Measurements from ENCODE around the gene SLC28A1. TPM values are rescaled to one million over a fixed set of nuclear protein-coding genes. Genes with fewer than 3 reads are reported as not detected.
"Not testable (repeated sequence)": the region's sequence is repeated elsewhere in the genome, so short reads cannot be mapped to it uniquely, and the experiment has no call there.

SLC28A1 gene
- polyA plus RNA-seq, 3 donors: 0.02 to 0.34 TPM; not detected in 1

DNA sequence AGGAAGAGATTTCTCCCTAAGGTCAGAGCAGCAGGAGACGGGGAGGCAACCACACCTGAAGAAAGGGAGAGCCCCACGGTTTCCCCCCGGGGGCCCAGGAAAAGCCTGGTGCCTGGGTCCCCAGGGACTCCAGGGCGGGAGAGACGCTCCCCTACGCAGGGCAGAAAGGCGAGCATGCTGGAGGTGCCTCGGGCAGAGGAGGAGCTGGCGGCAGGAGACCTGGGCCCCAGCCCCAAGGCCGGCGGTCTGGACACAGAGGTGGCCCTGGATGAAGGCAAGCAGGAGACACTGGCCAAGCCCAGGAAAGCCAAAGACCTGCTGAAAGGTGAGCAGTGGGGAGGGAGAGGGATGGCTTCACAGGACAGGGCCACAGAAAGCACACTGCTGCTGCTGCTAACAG is 26.2 kb upstream of the SLC28A1 start:
- H3K27ac ChIP-seq (ENCODE audit: low read depth, low read length): no peak overlapping the region
- 90 to 96% (median 95%) methylated on average over 11 of the region's 11 CpGs for WGBS, 3 donors

DNA sequence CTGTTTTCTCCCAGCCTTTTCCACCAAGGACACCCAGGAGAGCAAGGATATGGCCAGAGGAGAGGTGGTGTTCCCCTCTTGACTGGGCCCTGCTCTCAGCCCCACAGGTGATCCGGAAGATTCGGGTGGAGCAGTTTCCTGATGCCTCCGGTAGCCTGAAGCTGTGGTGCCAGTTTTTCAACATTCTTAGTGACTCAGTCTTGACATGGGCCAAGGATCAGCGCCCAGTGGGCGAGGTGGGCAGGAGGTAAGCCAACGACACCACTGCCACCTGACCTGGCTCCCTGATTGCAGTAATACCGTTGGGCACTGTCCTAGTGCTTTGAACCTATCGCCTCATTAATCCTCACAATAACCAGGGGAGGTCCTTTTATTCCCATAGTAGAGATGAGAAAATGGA is 25.3 kb upstream of the SLC28A1 start:
- H3K27ac ChIP-seq (ENCODE audit: low read depth, low read length): no peak overlapping the region
- WGBS, 3 donors: 84 to 92% (median 87%) methylated on average over 8 of the region's 8 CpGs

DNA sequence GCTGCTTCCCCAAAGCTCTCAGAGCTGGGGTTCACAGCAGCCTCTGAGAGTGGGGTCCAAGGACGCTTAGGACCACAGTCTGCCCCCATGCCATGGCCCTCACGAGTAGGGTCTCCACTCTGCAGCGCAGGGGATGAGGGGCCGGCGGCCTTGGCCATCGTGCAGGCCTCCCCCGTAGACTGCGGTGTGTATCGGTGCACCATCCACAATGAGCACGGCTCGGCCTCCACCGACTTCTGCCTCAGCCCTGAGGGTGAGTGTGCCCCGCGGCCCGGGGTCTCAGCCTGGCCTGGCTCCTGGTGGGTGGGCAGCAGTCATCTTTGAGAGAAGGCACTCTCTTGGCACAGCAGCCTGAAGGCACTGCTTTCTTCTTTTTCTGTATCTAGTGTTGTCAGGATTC is 24.8 kb upstream of the SLC28A1 start:
- 95 to 96% (median 96%) methylated on average over 15 of the region's 15 CpGs for WGBS, 3 donors
- no peak overlapping the region for H3K27ac ChIP-seq (ENCODE audit: low read depth, low read length)

DNA sequence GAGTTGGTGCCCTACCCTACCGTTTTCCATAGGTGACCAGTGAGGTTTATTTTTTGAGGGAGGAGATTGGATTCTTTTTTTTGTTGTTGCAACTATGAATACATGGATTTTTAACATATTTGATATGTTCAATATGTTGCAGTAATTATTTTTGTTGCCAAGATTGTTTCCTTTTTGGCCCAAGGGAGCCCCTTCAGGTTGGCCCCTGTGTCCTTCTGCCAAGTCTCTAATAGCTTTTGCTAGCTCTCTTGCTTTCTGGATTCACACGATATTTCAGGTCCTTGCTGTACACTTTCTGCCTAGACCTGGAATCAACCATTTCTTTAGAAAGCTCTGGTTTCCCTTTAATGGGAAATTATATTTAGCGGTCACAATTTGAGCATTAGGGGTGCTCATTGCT is 22.7 kb upstream of the SLC28A1 start:
- no peak overlapping the region for H3K27ac ChIP-seq (ENCODE audit: low read depth, low read length)
- WGBS, 3 donors: 80 to 89% (median 85%) methylated on average over 3 of the region's 3 CpGs

DNA sequence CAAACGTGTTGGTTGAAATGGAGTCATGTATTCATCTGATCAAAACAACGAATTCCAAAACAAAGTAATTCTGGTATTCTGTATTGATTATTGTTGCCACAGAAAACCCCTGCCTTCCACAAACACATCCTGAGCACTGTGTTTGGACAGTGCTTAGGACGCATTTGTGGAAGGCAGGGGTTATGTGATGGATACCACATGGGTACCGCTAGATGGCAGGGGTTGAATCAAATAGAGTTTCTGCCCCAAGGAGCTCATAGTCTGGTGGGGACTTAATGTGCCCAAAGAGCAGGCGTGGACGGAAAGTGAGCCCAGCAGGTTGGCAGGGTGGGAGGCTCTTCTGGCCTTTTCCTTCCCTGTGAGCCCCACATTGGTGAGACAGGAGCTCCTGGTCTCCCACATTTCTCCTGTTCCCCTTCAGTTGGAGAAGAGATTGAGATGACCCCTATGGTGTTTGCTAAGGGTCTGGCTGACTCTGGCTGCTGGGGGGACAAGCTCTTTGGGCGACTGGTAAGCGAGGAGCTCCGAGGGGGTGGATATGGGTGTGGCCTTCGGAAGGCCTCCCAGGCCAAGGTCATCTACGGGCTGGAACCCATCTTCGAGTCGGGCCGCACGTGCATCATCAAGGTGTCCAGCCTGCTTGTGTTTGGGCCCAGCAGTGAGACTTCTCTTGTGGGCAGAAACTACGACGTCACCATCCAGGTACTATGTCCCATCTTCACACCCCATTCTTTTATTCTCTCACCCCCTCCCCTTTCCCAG is 22.1 kb upstream of the SLC28A1 start:
- 93 to 96% (median 94%) methylated on average over 17 of the region's 17 CpGs for WGBS, 3 donors

DNA sequence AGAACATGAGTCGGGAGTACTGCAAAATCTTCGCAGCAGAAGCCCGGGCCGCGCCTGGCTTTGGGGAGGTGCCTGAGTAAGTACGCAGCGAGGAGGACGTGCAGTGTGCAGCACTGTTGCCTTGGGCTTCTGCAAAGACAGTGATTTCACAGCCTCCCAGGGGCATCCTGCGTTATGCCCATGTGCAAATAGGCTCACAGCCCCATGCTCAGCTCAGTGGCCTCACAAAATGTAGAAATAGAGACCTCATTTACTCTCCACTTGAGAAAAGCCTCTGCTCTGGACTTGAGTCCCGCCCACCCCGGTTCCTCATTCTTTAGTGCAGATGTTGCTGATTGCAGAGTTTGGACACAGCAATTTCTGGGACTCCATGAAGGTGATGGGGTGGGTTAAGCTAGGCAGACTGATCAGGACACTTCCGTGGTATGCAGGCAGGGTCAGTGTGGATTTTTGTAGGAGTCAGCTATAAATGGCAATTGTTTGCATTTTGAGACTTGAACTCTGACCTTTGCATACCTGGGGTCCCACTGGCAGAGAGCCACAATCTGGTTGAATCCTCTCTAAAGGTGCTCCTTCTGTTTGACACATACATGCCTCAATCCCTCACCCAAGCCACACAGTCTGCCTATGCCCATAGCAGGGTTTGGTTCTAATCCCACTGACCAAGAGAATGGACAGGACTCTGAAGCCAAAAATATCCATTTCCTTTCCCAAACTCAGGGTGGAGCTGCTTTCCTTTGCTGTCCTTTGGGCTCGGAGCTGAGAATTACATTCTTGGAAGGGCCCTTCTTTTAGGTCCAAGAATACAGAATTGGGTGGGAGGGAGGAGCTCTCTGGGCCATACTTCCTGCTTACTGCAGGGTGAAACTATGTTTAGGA is 20.7 kb upstream of the SLC28A1 start:
- WGBS, 3 donors: 63 to 81% (median 70%) methylated on average over 13 of the region's 13 CpGs
- H3K27ac ChIP-seq (ENCODE audit: low read depth, low read length): no peak overlapping the region

More for the DNA sequence above, 22.1 kb upstream of the SLC28A1 start:
- H3K27ac ChIP-seq (ENCODE audit: low read depth, low read length): no peak overlapping the region

DNA sequence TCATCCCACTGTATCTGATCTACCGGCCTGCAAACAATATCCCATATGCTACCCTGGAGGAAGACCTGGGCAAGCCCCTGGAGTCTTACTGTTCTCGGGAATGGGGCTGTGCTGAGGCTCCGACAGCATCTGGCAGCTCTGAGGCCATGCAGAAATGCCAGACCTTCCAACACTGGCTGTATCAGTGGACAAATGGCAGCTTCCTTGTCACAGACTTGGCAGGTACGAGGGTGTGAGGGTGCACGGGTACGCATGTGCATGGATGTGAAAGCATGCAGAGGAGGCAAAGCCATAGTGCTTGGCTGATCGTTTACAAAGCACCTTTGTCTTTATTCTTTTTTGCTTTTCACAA is 20.0 kb upstream of the SLC28A1 start:
- 50 to 73% (median 72%) methylated on average over 7 of the region's 7 CpGs for WGBS, 3 donors
- H3K27ac ChIP-seq (ENCODE audit: low read depth, low read length): no peak overlapping the region

DNA sequence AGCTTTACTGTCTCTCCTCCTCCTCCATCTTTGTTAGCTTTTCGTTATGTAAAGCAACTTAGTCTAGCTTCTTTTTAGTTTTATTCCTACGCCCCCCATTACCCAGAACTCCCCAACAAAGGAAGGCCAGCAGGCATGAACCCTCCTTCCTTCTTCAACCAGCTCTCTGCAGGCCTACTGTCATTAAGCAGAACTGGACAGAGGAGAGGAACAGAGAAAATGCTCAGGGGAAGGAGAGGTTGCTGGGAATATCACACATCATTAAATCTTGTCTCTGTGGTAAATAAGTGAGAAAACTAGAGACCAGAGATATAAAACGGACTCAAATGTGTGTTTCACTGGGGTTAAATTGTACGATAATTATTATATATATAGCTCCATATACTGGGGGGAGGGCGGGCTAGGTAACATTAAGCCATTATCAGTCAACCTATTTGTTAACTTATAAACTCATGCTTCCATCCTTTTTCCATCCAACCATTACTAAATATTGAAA is 19.3 kb upstream of the SLC28A1 start:
- H3K27ac ChIP-seq (ENCODE audit: low read depth, low read length): no peak overlapping the region
- 85 to 91% (median 87%) methylated on average over 5 of the region's 5 CpGs for WGBS, 3 donors

DNA sequence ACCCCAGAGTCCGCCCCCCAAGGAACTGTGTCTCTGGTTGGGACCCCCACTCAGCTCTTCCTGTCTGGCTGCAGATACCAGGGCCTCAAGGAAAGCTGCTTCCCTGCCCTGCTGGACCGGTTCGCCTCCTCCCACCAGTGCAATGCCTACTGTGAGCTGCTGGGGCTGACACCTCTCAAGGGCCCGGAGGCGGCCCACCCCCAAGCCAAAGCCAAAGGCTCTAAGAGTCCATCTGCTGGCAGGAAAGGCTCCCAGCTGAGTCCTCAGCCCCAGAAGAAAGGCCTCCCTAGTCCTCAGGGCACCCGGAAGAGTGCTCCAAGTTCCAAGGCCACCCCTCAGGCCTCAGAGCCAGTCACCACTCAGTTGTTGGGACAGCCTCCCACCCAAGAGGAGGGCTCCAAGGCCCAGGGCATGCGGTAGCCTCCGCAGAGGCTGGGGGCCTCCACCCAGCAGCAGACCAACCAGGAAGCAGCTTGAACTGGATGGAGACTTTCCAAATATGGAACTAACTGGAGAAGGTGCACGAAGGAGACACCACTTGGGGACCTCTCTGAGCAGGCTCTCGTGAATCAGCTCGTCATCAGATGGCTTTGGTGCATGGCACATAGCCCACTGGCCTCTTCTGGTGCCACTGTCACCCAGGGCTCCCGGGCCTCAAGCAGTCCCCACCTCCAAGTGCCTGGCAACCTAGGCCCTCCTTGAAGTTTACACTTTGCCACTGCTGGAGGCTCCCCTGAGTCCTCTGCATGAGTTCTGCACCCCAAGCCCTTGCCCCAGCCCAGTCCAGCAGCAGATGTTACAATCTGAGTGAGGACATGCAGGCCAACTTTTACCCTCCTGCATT is 16.2 kb upstream of the SLC28A1 start:
- WGBS, 3 donors: 90 to 93% (median 91%) methylated on average over 12 of the region's 12 CpGs
- H3K27ac ChIP-seq (ENCODE audit: low read depth, low read length): no peak overlapping the region

DNA sequence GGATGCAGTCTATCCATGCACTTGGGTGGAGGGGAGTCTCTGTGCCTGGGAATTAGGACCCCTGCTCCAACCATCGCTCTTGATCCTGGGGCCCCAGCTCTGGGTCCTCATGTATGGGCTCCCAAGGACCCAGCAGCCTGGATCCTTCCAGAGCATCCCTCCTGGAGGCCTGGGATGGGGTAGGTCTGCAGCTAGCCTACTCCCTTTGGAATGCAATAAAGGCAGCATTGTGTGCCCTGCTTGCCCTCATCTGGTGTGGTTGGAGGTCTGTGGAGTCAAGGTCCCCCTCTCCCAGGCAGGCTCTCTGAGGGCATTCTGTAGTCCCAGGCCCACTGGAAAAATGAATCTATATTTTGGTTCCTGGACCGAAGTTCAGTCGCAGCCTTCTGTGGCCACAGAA is 15.0 kb upstream of the SLC28A1 start:
- no peak overlapping the region for H3K27ac ChIP-seq (ENCODE audit: low read depth, low read length)
- WGBS, 3 donors: 69 to 96% (median 78%) methylated on average over 3 of the region's 3 CpGs

DNA sequence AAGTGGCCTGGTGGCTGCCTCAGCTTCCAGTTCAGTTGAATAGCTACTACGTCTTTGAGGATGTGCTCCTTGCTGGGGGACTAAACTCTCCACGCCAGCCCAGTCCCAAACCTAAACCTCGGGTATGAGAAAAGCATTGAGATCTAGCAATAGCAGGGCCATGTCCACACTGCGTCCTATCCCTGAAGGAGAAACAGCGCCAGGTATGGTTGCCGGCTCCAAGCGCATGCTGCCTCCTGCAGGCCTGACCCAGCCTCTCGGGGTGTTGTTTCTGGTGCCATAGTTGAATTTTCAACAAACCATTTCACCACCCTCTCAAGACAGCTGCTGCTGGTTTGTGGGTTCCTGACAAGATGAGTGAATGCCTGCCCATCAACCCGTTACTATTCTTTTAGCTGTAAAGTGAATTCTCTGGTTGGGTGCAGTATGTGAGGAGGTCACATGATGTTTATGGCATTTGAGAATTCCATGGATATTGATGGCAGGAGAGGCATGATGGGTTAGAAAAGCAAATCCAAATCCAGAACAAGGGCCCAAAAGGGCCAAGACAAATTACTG is 13.0 kb upstream of the SLC28A1 start:
- 86 to 93% (median 91%) methylated on average over 9 of the region's 9 CpGs for WGBS, 3 donors
- no peak overlapping the region for H3K27ac ChIP-seq (ENCODE audit: low read depth, low read length)

DNA sequence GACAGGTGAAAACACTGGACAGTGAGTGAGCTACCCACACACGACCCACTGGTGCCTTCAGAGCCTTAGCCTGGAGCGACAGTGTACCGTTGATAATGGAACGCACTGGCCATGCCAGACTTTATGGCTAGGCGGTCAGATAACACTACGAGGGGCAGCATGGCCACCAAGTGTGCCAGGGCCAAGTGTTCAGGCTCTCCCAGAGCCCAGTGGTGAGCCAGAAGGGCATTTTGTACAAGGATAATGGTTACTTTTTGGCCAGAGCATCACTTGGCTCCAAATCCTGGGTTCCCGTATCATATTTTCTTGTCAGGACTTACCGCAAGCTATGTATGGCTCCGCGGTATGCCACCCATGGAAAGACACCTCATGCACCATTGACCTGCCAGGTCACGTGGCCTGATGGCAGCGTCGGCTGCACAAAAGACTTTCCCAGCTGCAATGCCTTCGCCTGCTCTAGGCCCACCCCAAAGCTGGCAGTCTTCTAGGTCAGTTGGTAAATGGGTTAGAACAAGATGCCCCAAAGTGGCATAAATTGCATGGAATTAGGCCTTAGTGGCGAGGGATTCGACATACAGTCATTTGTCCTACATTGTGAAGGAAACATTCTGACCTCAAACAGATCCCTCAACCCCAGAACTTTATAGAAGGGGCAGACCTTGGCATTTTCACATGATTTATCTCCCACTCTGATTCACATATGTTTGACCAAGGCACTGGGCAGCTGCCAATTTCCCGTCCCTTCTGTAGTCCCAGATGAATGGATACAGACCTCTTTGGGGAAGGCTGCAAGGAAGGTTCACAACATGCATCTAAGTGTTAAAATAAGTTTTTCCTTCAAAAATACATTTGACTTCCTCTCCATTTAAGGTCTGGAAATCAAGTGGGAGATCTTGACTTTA is 12.2 kb upstream of the SLC28A1 start:
- WGBS, 3 donors: 90 to 93% (median 93%) methylated on average over 17 of the region's 17 CpGs
- no peak overlapping the region for H3K27ac ChIP-seq (ENCODE audit: low read depth, low read length)

DNA sequence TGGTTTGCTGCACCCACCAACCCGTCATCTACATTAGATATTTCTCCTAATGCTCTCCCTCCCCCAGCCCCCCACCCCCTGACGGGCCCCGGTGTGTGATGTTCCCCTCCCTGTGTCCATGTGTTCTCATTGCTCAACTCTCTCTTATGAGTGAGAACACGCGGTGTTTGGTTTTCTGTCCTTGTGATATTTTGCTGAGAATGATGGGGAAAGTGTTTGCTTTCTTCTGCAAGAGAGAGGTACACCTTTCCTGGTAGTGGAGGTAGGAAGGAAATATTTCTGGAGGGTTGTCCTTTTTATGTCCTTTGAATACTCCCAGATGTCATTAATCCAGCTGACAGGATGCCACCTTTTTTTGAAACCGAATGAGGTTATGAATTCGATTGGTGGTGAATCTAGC is 10.5 kb upstream of the SLC28A1 start:
- 41 to 48% (median 48%) methylated on average over 7 of the region's 7 CpGs for WGBS, 3 donors
- H3K27ac ChIP-seq (ENCODE audit: low read depth, low read length): peak overlapping the region; percentile 22

DNA sequence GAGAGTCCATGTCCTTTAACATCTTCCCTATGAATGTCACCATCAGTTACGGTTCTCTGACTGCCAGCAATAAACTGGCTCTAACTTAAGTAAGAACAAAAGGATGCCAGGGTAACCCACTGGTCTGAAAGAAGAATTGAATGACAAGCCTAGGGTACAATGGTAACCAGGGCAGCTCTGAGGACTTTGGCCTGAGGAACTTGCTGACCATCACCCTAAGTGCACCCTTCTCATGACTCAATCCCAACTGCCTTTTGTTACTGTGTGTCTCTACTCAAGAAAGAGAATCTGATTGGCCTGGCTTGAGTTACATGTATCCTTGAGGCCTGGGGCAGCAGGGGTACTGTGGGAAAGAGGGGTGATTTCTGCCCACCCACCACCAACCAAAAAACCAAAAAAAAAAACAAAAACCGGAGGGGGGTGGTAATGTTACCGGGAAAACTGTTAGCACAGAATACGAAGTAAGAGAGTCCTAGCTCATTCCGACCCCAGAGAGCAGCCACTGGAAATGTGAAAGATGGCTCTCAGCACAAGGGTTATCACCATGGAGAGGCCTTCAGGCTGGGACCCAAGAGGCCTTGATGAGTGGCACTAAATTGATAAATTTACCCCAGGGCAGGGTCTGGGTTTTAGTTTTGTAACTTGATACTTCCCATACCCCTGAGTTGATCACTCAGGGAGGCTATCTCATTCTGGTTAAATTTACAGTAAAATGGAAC is 9.3 kb upstream of the SLC28A1 start:
- H3K27ac ChIP-seq (ENCODE audit: low read depth, low read length): no peak overlapping the region
- WGBS, 3 donors: 82 to 87% (median 82%) methylated on average over 5 of the region's 5 CpGs

DNA sequence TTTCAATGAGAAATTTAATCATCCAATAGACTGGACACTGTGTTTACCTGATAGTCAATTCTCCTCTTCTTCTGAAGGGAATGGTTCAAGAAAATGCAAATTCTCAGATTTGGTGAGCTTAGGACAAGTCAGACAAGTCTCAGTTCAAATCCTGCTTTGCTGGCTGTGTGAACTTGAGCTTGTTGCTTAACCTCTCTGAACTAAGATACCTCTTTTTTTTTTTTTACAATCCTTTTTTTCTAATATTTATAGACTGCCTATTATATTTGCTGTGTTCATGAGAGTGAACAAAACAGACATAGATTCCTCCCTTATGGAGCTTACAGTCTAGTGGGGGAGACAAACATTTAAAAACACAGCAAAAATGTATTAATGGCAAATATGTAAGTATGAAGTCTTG is 8.2 kb upstream of the SLC28A1 start:
- H3K27ac ChIP-seq (ENCODE audit: low read depth, low read length): no peak overlapping the region

DNA sequence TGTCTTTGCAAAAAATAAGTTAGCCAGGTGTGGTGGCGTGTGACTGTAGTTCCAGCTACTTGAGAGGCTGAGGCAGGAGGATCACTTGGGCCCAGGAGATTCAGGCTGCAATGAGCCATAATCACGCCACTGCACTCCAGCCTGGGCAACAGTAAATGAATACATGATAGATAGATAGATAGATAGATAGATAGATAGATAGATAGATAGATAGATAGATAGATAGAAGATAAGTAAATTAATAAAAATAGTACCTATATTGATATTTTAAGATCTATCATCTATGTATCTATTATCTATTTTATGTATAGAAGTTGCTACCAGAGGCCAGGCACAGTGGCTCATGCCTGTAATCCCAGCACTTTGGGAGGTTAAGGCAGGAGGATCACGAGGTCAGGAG is 6.8 kb upstream of the SLC28A1 start:
- not testable (repeated sequence) for H3K27ac ChIP-seq (ENCODE audit: low read depth, low read length)
- 92 to 93% (median 93%) methylated on average over 3 of the region's 3 CpGs for WGBS, 3 donors

DNA sequence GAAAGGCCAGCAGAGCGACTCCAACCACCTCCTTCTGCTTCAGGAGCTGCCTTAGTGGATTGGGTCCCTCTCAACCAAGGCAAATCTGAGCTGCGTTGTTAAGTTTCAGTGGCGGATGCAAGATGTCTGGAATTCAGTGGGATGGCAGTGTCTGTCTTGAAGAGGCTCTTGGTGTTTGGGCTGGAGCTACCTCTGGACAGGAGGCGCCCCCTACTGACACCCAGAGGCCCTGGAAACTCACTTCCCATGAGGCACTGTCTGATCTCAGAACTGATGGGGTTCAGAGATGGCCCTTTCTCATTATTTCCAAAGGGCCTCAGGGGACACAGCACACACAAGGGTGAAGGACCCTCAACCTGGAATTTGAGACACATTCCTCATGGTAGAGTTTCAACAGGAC is 6.0 kb upstream of the SLC28A1 start:
- H3K27ac ChIP-seq (ENCODE audit: low read depth, low read length): no peak overlapping the region
- WGBS, 3 donors: 44 to 62% (median 58%) methylated on average over 4 of the region's 4 CpGs

Measured in adipose tissue (tissue), 3 donors.